ENCODE data around the gene NTM. TPM values are rescaled to one million over a fixed set of nuclear protein-coding genes. Genes with fewer than 3 reads are reported as not detected.
A peak's percentile ranks its signal among the peaks of the same experiment; 100 is the strongest.

Gene NTM
- total and polyA plus RNA-seq, 2 of the 8 experiments (the other 6 are each of a cell fraction or from before 2014, with no cell fraction given) = 13.4 to 20.0 TPM

- Histone ChIP-seq H4K91ac (replicated peaks; ENCODE audit: insufficient read length, low read length) (no peak overlapping the region), H2BK20ac (ENCODE audit: low read length) (0 out of 2 replicates have a peak overlapping the region, but pooled peaks have one; percentile 73), H3K14ac (ENCODE audit: insufficient read length) (no peak overlapping the region), H3K9me3 (ENCODE audit: insufficient read depth in 2 of 2, low read depth in 1 of 2, low read length in 1 of 2) (no peaks in the 10 kb centered on the region), H3K27me3 (replicated peaks in 1 of 4; ENCODE audit: control insufficient read depth in 3 of 4, extremely low read depth in 1 of 4, insufficient read depth in 3 of 4, low read length in 3 of 4) (no peaks in the 10 kb centered on the region; a peak in 1 of 7 replicates), H3K56ac (replicated peaks; ENCODE audit: insufficient read length, low read depth, low read length) (no peak overlapping the region), H2AK5ac (ENCODE audit: low read depth, low read length) (no peak overlapping the region), H3K4ac (replicated peaks; ENCODE audit: insufficient read length, low read depth, low read length) (no peak overlapping the region), H2BK5ac (ENCODE audit: low read depth, low read length) (no peak overlapping the region; the same call in 1 of the 2 replicates), H3K4me3 (ENCODE audit: extremely low read depth in 1 of 4, insufficient read depth in 2 of 4, low read depth in 3 of 4, low read length in 4 of 4) (no peak overlapping the region), H4K8ac (ENCODE audit: extremely low read depth, insufficient read depth, low read length) (no peak overlapping the region), H3K18ac (ENCODE audit: extremely low read depth, low read length) (no peak overlapping the region), H3K27ac (ENCODE audit: low read depth, low read length) (no peak overlapping the region), H2BK120ac (replicated peaks; ENCODE audit: low read depth, low read length) (no peak overlapping the region), H4K5ac (ENCODE audit: insufficient read length, low read depth, low read length) (no peak overlapping the region), H3K23me2 (ENCODE audit: low read depth, low read length) (no peaks in the 10 kb centered on the region), H3K79me1 (ENCODE audit: low read depth, low read length) (no peaks in the 10 kb centered on the region), H3K36me3 (ENCODE audit: control insufficient read depth in 2 of 4, insufficient read depth in 4 of 4, low read length in 3 of 4) (no peaks in the 10 kb centered on the region), H2BK12ac (ENCODE audit: low read depth, low read length) (peak overlapping the region; percentile 83; the same call in 1 of the 2 replicates), H2AFZ (ENCODE audit: low read length) (peak overlapping the region; percentile 96), H3K4me2 (ENCODE audit: insufficient read depth in 1 of 2, low read depth in 2 of 2, low read length in 2 of 2) (no peak overlapping the region), H3K79me2 (ENCODE audit: control insufficient read depth in 1 of 2, insufficient read depth in 2 of 2, low read length in 2 of 2) (no peaks in the 10 kb centered on the region), H2BK15ac (ENCODE audit: low read length) (peak overlapping the region; percentile 97; the same call in 1 of the 2 replicates), H3K23ac (ENCODE audit: insufficient read length) (no peak overlapping the region), H4K20me1 (replicated peaks in 1 of 2; ENCODE audit: control insufficient read depth in 1 of 2, insufficient read depth in 2 of 2, low read length in 2 of 2) (peaks cover 0 to 2% of the 10 kb centered on the region in 2 experiments), H3K9ac (replicated peaks in 1 of 4; ENCODE audit: extremely low read depth in 1 of 4, low read depth in 3 of 4, low read length in 3 of 4) (no peak overlapping the region), H3K4me1 (replicated peaks in 1 of 4; ENCODE audit: control insufficient read depth in 3 of 4, insufficient read depth in 4 of 4, low read length in 3 of 4) (peaks cover 0 to 2% (median under 1%) of the 10 kb centered on the region in 4 experiments; a peak in 3 of 7 replicates)
- no peak for FAIRE-seq
- peak; percentile 27 to 74 for DNase-seq (ENCODE audit: low read depth in 1 of 2, low spot score in 2 of 2)
- WGBS, 2 experiments (ENCODE audit: extremely low coverage in 1 of 2, insufficient coverage in 1 of 2, insufficient read length in 1 of 2, insufficient replicate concordance in 2 of 2, low coverage in 1 of 2, low lambda C conversion rate in 2 of 2, missing lambda C conversion rate in 1 of 2) = 69% methylated on average over 12 of the region's 12 CpGs; no CpG with 5 or more reads in 1 of the 2 experiments
- ChIA-PET POLR2A (ENCODE audit: partially characterized antibody) (no interaction called here), CTCF (ENCODE audit: partially characterized antibody) (interaction anchor here (0.6 to 31.3 kb wide), 22 partner anchors 14 to 608 kb away, joined by 3 to 1023 read pairs (median 4); no protein-coding TSS in a partner anchor)
- TF ChIP-seq CTCF (IDR thresholded peaks at IDR 0.05; ENCODE audit: control extremely low read depth in 1 of 3, insufficient read depth in 1 of 3, low read depth in 1 of 3, low read length in 3 of 3) (peak; percentile 74 to 96 (median 92)), TBP (IDR thresholded peaks at IDR 0.05; ENCODE audit: low read depth, low read length) (peak; percentile 39; the same call in 1 of the 2 replicates), FOSL1 (IDR thresholded peaks at IDR 0.05; ENCODE audit: insufficient read depth, low read depth, low read length) (no peak), CEBPB (IDR thresholded peaks at IDR 0.05; ENCODE audit: low read depth, low read length) (no peak), TCF12 (IDR thresholded peaks at IDR 0.05; ENCODE audit: low read depth, low read length) (peak; percentile 51; the same call in 1 of the 2 replicates), E2F6 (IDR thresholded peaks at IDR 0.05) (peak; percentile 81), SIN3A (conservative IDR thresholded peaks at IDR 0.05 in 1 of 2, IDR thresholded peaks at IDR 0.05 in 1 of 2; ENCODE audit: low read depth in 1 of 2, low read length in 2 of 2) (peak in 1 of 2 experiments; percentile 59; a peak in 1 of 4 replicates), RAD21 (IDR thresholded peaks at IDR 0.05 in 1 of 2, conservative IDR thresholded peaks at IDR 0.05 in 1 of 2; ENCODE audit: low read depth in 2 of 2, low read length in 2 of 2) (peak; percentile 90 to 91)
- TF ChIP-seq, protein P1, sequence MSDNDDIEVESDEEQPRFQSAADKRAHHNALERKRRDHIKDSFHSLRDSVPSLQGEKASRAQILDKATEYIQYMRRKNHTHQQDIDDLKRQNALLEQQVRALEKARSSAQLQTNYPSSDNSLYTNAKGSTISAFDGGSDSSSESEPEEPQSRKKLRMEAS (IDR thresholded peaks at IDR 0.05) = peak; percentile 92
Observed at GRCh38 chr11:131671734-131672133, 301.3 kb downstream of the NTM start.
